GM12872 (cell line): ENCODE measurements around the gene CNDP1.

Experiments
- CTCF ChIP-seq: IDR thresholded peaks from 3 replicates; pipeline ENCODE4 v1.5.1; 2011; ENCODE audit warnings: low read depth, mild to moderate bottlenecking, low read length, moderate library complexity; ENCODE audit not compliant: insufficient read depth

Gene CNDP1

DNA sequence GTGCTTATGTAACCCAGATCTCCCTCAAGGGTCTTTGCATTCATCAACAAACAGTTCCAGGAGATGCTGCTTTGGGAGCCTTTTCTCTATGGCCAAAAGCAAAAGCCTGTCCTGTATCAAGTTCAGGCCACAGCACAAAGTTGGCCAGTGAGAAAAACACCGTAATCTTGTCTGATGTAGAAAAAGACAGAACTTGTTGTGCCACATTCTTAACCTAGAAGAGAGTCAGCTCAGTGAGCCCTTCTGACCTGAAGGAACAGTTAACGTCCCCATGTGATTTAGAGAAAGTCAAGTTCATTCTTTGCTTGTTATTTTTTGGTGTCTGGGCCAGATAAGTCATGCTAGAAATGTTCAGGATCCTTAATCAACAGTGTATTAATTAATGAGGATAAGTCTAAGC lies 7.8 kb upstream of the CNDP1 start:
- TF ChIP-seq CTCF: no peak

DNA sequence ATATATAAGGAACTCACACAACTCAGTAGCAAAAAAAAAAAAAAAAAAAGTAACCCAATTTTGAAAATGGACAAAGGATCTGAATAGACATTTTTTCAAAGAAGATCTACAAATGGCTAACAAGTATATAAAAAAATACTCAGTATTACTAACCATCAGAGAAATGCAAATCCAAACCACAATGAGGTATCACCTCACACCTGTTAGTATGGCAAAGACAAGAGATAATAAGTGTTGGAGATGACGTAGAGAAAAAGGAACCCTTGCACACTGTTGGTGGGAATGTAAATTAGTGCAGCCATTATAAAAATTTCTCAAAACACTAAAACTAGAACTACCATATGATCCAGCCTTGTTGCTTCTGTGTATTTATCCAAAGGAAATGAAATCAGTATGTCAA lies 5.8 kb upstream of the CNDP1 start:
- TF ChIP-seq CTCF: no peak

DNA sequence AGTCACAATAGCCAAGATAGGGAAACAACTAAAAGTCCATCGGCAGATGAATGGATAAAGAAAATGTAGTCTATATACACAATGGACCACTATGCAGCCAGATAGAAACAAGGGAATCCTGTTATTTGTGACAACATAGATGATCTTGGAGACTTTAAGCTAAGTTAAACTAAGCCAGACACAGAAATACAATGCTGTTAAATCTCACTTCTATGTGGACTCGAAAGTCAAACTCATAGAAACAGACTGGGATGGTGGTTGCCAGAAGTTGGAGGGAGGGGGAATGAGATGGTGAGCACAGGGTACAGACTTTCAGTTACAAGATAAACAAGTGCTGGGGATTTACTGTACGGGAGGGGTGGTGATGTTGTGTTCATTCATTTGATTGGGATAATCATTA lies 5.4 kb upstream of the CNDP1 start:
- TF ChIP-seq CTCF: no peak

DNA sequence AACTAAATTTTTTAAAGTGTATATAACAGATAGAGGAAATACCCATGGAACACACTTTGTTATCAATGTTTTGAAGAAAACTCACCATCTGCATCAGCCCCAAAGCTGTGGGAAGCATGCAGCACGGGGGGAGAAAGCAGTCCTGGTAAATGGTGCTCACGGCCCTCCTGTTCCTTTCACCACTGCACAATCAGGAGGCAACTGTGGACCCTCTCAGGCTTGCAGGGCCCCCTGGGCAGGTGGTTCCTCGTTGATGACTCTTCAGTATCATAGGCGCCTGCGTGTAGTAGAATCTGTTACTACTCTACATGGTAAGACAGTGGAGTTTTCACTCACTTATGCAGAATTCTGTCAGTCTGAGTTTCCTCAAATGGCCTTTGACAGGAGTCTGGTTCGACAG lies 4.9 kb upstream of the CNDP1 start:
- no peak for TF ChIP-seq CTCF

- no peak for TF ChIP-seq CTCF
These were observed 4.3 kb upstream of the CNDP1 start for GRCh38 chr18:74529811-74530583.

GRCh38 chr18:74530584-74530862 lies 3.8 kb upstream of the CNDP1 start:
- no peak for TF ChIP-seq CTCF

GRCh38 chr18:74531043-74531442 lies 3.3 kb upstream of the CNDP1 start:
- TF ChIP-seq CTCF: no peak
